Lower leg skin (tissue), 4 donors: ENCODE results near the gene BEX3. TPM values are rescaled to one million over a fixed set of nuclear protein-coding genes. Genes with fewer than 3 reads are reported as not detected.
"Not testable (repeated sequence)": the region's sequence is repeated elsewhere in the genome, so short reads cannot be mapped to it uniquely, and the experiment has no call there.

Experiments
- DNase-seq, 2 donors: peaks; one replicate each; pipeline ENCODE4 v3.0.0-alpha.2; 2019; ENCODE audit warnings: low spot score in 2 of 2
- H3K4me3 ChIP-seq: fragments of 200-600 bp; sonication (generic); 2 replicates; pipeline ENCODE4 v1.5.1; 2017; ENCODE audit warnings: mild to moderate bottlenecking, low read depth; ENCODE audit not compliant: poor library complexity, severe bottlenecking
- CTCF ChIP-seq, 3 donors: fragments of 450-650 bp; IDR thresholded peaks; one replicate each; pipeline ENCODE4 v1.5.1; 2016; ENCODE audit warnings: antibody characterized with exemption in 3 of 3, mild to moderate bottlenecking in 3 of 3, moderate library complexity in 2 of 3
- POLR2A ChIP-seq, 2 donors: fragments of 450-650 bp; IDR thresholded peaks; one replicate each; pipeline ENCODE4 v1.6.1; 2016 to 2017; ENCODE audit warnings: antibody characterized with exemption in 2 of 2, mild to moderate bottlenecking in 1 of 2, moderate library complexity in 1 of 2
- WGBS, 2 donors: methylation state at CpG; one replicate each; pipeline ENCODE4 v1.1.5; 2018; 5-methylcytosine and 5-hydroxymethylcytosine counted together
- intact Hi-C: fragments of 100-400 bp; cut with DNase I; formaldehyde crosslinking; loops from one replicate; pipeline ENCODE4 v1.15.0; 2023; ENCODE audit warnings: low total_unique reads
- total RNA-seq, 4 donors: library from RNA; depleted of rRNA; stranded (reverse); fragments of >200 nt; gene quantifications; one replicate each; pipeline ENCODE4 v1.1.0, GENCODE V29; 2016

BEX3 gene
- total RNA-seq, 4 donors from 2014 or later = 41.4 to 66.6 (median 57.3) TPM

DNA sequence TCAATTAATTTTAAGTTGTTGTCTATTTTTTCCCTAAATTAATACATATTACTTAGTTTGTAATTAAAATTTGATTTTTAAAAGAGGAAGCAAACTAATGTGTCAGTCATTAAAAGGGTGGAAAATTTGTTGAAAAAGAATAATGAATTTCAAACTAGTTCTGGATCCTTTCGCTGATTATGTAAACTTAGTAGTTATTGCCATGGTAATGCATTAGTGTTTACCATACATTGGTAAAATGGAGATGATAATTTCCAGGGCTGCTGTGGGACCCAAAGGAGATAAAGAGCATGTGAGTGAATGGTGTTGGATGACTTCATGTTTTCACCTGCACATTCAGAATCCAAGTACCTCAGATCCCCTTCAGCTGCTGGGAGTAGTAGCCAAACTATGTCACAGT, 6.5 kb downstream of the BEX3 start:
- no peak overlapping the region for H3K4me3 ChIP-seq
- intact Hi-C loops = no loop called here
- TF ChIP-seq CTCF (IDR thresholded peaks at IDR 0.05) (no peak), POLR2A (IDR thresholded peaks at IDR 0.05) (no peak)
- WGBS, 2 donors = 83 to 87% methylated on average over 1 of the region's 1 CpG
- DNase-seq = no peak

GRCh38 chrX:103384672-103385071, 8.3 kb downstream of the BEX3 start:
- 71 to 84% methylated on average over 2 of the region's 2 CpGs for WGBS, 2 donors
- no peak overlapping the region for H3K4me3 ChIP-seq

GRCh38 chrX:103385283-103385830, 9.0 kb downstream of the BEX3 start:
- 81 to 90% methylated on average over 5 of the region's 5 CpGs for WGBS, 2 donors
- H3K4me3 ChIP-seq, DNase-seq, intact Hi-C loops: not testable (repeated sequence)

More at GRCh38 chrX:103384672-103385071, 8.3 kb downstream of the BEX3 start:
- TF ChIP-seq POLR2A (IDR thresholded peaks at IDR 0.05) (no peak), CTCF (IDR thresholded peaks at IDR 0.05) (no peak)
- no peak for DNase-seq
- intact Hi-C loops = no loop called here

DNA sequence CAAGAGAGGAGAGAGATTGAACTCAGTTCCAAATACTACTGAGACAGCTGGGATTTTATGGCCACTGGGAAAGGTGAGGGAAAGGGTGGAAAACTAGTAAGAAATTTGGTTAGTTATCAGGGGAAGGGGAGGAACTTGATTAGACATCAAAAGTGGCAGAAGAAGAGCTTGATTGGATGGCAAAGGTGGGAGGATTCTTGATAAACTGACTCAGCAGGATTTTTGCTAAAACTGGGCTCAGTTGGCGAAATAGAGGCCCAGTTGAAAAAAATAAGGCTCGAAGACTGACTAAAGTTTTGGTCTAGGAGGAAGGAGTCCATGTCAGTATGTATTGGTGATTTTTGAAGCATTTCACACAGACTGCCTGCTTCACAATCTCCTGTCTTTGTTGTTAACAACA, 10.0 kb downstream of the BEX3 start:
- H3K4me3 ChIP-seq = no peak overlapping the region
- no peak for DNase-seq
- no peak for TF ChIP-seq POLR2A (IDR thresholded peaks at IDR 0.05)
- no peak for TF ChIP-seq CTCF (IDR thresholded peaks at IDR 0.05)
- intact Hi-C loops = no loop called here
- WGBS, 2 donors = 72 to 95% methylated on average over 2 of the region's 2 CpGs

GRCh38 chrX:103393487-103393886, 17.1 kb downstream of the BEX3 start:
- no peak for DNase-seq
- no peak for TF ChIP-seq POLR2A (IDR thresholded peaks at IDR 0.05)
- no peak for TF ChIP-seq CTCF (IDR thresholded peaks at IDR 0.05)
- 61 to 81% methylated on average over 3 of the region's 3 CpGs for WGBS, 2 donors
- no peak overlapping the region for H3K4me3 ChIP-seq
- intact Hi-C loops = no loop called here

GRCh38 chrX:103396186-103396585, 19.8 kb downstream of the BEX3 start:
- 51 to 72% methylated on average over 5 of the region's 5 CpGs for WGBS, 2 donors
- TF ChIP-seq POLR2A (IDR thresholded peaks at IDR 0.05) (no peak), CTCF (IDR thresholded peaks at IDR 0.05) (no peak)
- no peak for DNase-seq
- intact Hi-C loops = no loop called here
- no peak overlapping the region for H3K4me3 ChIP-seq
